Activated gamma-delta T cell treated with anti-CD3 and anti-CD28 coated beads, Interleukin-2, amount 50 U/mL, for 16 hours (primary cell): Measurements from ENCODE around the gene AFF2.
"Not testable (repeated sequence)": the region's sequence is repeated elsewhere in the genome, so short reads cannot be mapped to it uniquely, and the experiment has no call there.

Experiments used
- DNase-seq: peaks from one replicate; pipeline ENCODE4 v3.0.0-alpha.2; 2020; ENCODE audit warnings: low read depth

AFF2 gene

GRCh38 chrX:148856505-148856904 lies 356.1 kb downstream of the AFF2 start:
- DNase-seq, result no peak

DNA sequence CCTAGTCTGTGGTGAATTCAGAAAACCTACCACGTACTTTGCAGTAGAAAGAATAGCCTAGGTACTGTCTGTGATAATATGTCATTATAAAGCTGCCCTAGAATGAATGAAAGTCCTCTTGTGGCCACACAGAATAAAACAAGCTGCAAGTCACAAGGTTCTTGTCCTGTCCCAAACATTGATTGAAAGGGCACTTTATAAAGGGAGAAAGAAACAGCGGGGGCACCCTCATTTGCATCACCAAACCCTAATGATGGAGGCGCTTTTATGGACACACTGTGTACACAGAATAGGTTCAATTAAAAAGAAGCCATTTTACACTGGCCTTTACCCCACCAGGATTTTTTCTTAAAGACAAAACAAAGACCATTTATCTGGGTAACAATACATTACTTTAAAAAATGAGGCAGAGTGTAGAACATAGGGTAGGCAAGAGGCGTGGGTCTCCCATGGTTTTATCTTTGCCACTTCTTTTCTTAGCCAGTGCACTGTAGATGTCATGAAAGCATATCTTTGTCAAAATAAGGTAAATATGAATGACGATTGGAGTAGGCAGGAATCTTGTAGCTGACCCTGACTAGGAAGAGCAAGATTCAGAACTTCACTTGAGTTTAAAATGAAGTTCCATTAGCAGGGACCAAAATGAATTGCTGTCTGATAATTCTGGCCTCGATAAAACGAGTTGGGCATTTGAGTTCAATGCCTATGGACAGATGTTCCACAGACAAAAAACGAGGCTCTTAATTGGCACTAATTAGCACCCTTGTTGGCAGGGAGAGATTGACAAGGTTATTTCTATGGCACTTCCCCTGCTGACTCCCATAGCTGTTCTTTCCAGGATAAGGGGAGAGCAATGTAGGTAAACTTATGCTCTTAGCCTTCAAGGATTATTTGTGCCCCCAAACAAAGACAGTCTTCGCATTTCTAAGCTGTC lies 365.1 kb downstream of the AFF2 start:
- no peak for DNase-seq

GRCh38 chrX:148867596-148867995 lies 367.2 kb downstream of the AFF2 start:
- DNase-seq, result no peak

DNA sequence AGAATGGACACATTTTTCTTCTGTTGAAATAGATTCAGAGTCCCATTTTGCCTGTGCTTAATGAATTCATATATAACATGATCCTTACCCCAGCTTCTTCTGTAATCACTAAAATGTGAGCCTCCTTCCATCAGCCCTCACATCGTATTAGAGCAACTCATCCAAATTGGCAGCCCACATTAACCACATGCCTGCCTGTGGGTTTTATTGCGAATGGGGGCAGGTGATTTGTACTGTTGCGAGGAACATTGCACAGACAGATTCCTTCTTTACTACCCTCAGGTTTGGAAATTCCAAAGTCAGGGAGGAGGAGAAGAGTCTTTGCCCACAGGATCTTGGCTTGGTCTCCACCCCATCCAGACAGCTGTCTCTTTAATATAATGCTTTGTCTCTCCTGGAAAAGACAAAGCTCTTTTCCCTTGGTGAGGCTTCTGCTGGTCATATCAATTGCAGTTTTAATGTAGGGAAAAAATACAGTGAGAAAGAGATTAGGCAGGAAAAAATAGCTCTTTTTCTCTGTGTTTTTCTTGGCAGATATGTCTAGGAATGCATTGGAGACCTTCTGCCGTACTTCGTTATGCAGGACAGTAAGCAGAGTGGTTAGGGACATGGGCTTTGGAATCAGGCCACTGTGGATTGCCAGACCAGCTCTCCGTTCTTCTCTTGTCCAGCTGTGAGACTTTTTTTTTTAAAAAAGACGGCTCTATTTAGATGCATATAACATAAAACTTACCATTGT lies 371.2 kb downstream of the AFF2 start:
- DNase-seq, result no peak

GRCh38 chrX:148872161-148872535 lies 371.7 kb downstream of the AFF2 start:
- DNase-seq, result no peak

- no peak for DNase-seq
These were observed 372.5 kb downstream of the AFF2 start for GRCh38 chrX:148872881-148873280.

DNA sequence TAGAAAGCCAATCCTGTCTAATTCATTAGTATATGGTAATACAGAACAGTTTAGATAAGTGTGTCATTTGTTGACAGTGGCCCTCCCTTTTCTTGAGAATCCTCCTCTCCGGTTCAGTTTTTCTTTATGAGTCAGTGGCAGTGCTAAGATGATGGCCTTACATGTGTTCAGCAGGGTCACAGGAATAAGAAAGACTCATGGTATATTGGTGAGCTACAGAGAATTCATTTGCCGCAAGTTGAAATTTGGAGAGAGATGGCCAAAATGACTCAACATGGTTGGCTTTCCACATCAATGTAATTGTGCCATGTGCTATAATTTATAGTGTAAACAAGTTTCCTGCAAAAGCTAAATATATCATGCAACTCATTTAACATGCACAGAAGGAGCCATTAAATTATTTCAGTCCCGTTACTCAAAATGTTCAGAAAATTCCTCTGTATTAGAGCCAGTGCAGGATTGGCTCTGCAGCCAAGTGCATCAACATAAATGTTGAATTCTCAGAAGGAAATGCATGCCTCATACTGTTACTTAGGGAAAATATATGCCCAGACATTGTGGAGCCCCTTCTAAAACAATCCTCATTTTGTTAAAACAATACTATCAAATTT lies 374.3 kb downstream of the AFF2 start:
- DNase-seq, result no peak

DNA sequence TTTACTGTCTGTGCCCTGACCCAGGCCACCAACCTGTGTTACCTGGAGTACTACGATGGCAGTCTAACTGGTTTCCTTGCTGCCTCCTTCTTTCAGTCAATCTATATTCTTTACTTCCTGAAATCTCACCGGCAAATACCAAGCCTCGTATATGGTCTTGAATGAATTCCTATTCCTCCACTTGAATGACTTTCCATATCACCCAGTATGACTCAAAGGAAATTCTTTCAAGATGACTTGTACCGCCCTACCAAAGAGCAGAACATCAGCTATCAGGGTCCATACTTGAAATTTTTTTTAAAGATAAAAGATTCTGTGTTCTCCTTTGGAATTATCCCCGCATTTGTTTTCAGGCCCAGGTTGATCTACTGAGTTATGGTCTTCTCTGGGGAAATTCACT lies 378.0 kb downstream of the AFF2 start:
- DNase-seq, result no peak

- DNase-seq, result no peak
These were observed 384.8 kb downstream of the AFF2 start for GRCh38 chrX:148885203-148885602.

DNA sequence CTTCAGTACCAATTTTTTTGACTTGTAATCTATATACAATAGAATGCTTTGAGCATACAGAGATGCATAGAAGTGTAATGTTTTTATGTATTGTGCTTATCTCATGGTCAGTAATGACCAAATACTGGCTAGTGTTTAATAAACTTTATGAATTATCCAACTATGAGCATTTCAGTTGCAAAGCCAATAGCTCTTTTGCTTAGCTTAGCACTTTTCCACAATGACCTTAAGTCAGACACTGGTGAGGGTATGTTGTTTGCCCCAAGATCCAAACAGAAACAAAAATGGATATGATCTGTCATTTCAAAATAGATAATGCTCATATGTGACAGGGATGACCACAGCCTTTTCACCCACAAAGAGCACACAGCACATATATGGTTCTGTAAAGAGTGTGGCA lies 393.0 kb downstream of the AFF2 start:
- DNase-seq, result no peak

GRCh38 chrX:148902581-148902980 lies 402.2 kb downstream of the AFF2 start:
- DNase-seq, result no peak

DNA sequence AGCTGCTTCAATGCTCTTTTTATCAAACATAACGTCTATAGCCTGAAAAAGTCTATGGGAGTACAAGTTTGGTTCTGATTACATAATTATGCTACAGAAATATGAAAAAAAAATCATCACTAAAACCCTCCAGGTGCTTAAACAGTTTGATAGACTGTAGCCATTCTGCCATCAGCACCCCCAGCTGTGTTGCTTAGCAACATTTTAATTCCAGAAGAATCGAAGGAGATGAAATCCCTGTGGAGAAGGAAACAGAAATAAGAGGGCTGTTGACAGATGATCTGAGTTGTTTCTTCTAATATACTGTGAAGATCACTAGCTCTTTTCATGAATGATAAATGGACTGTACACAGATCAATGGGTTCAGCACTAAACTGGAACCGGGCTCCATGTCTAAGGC lies 402.8 kb downstream of the AFF2 start:
- no peak for DNase-seq

GRCh38 chrX:148904421-148905111 lies 404.1 kb downstream of the AFF2 start:
- DNase-seq, result no peak

DNA sequence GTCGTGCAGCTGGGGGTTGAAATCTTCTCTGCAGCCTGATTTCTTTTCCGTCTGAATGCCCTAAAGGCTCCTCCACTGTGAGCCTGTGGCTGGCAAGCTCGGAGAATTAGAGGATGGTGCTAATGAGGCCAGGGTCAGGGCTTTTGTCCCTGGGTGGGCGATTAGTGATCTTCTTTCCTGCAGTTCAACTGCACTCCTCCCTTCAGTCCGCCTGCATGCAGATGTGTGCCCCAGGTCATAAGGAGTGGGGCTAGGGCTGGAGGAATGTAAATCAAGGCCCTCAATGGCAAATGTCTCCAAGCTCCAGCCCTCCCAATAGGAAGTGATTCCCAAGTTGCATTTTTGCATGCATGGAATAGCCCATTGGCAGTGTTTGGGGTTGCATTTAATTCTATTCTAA lies 405.0 kb downstream of the AFF2 start:
- DNase-seq, result no peak

DNA sequence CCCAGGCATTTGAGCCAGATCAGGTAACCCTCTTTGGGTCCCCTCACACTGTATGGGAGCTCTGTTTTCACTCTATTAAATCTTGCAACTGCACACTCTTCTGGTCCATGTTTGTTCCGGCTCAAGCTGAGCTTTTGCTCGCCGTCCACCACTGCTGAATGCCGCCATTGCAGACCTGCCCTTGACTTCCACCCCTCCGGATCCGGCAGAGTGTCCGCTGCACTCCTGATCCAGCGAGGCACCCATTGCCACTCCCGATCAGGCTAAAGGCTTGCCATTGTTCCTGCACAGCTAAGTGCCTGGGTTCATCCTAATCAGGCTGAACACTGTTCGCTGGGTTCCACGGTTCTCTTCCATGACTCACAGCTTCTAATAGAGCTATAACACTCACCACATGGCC lies 406.2 kb downstream of the AFF2 start:
- not testable (repeated sequence) for DNase-seq

GRCh38 chrX:148909758-148910157 lies 409.3 kb downstream of the AFF2 start:
- no peak for DNase-seq

- DNase-seq, result no peak
These were observed 413.6 kb downstream of the AFF2 start for GRCh38 chrX:148913971-148914370.

DNA sequence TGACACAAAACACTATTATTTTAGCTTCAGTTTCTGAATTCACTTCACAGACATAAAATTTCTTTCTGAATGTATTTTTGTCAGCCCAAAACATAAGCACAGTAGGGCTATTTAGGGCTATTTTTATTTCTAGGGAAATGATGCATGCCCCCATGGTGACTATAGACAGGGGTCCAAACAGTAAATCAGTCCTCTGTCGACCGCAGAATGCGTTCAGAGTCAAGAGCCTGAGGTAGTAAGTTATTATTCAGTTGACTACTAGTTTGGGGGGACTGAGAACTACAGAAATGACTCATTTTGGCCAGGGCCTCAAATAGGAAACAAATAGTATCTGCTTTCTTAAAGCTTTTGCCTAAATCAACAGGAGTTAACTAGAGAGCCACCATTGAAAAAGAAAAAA lies 414.4 kb downstream of the AFF2 start:
- no peak for DNase-seq

GRCh38 chrX:148915474-148915873 lies 415.1 kb downstream of the AFF2 start:
- DNase-seq, result no peak

- no peak for DNase-seq
These were observed 417.0 kb downstream of the AFF2 start for GRCh38 chrX:148917441-148917840.

- DNase-seq, result no peak
These were observed 423.2 kb downstream of the AFF2 start for GRCh38 chrX:148923631-148924030.

- no peak for DNase-seq
These were observed 426.0 kb downstream of the AFF2 start for GRCh38 chrX:148926371-148926770.
